HL-60/S4 (cell line): ENCODE results near the gene CD55.

Experiments
- in situ Hi-C: fragments of 300-500 bp; cut with MboI; formaldehyde crosslinking; loops from 2 replicates; pipeline ENCODE4 v1.14.3; 2022; ENCODE audit warnings: low sequenced_read_pairs

The CD55 gene

DNA sequence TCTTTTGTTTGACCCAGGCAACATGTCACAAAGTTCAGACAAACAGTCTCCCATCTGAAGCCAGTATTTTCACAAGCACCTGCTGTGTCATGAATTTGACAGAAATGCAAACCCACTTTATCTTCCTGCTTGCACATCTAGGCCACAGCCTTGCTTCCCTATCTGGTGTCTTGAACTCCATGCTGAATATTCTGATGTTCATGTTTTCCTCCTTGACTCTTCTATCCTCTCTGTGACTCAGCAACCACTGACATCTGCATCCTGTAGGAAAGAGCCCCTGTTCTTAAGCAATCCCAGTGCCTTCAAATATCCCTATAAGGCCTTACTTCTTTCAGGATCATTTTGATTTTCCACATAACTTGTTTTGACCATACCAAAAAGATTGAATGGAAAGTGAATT lies 6.5 kb downstream of the CD55 start:
- in situ Hi-C loops = no loop called here

DNA sequence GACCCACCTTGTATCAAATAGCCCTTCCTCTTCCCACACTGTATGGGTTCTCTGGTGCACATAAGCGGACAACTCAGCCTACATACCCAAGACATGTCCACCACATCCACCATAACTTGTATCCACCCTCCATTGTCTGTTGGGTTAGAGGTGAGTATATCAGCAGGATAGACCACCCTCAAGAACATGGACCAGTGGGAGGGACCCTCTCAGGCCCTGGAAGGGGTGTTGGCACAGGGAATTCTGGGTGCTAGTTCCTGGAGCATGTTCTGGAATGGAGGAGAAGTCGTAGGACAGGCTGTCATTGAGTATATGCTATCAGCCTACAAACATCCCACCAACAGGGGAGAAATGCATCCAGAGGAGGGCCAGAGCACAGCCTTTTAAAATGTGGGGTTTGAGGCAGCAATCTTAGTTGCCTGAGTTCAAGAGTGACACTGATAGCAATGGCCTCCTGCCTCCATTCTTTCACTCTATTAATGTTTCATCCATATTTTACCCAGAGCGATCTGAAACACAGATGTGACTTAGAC lies 7.5 kb downstream of the CD55 start:
- in situ Hi-C loops = no loop called here

DNA sequence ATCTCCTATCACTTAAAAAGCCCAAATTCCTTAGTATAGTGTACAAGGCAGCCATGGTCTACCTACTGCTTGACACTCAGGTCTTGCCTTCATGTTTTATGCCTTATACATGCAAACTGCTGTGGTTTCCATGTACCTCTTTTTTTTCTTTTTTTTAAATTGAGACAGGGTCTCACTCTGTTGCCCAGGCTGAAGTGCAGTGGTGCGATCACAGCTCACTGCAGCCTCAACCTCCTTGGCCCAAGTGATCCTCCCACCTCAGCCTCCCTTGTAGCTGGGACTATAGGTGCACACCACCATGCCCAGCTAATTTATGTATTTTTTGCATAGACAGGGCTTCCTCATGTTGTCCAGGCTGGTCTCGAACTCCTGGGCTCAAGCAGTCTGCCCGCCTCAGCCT lies 8.0 kb downstream of the CD55 start:
- in situ Hi-C loops = no loop called here

DNA sequence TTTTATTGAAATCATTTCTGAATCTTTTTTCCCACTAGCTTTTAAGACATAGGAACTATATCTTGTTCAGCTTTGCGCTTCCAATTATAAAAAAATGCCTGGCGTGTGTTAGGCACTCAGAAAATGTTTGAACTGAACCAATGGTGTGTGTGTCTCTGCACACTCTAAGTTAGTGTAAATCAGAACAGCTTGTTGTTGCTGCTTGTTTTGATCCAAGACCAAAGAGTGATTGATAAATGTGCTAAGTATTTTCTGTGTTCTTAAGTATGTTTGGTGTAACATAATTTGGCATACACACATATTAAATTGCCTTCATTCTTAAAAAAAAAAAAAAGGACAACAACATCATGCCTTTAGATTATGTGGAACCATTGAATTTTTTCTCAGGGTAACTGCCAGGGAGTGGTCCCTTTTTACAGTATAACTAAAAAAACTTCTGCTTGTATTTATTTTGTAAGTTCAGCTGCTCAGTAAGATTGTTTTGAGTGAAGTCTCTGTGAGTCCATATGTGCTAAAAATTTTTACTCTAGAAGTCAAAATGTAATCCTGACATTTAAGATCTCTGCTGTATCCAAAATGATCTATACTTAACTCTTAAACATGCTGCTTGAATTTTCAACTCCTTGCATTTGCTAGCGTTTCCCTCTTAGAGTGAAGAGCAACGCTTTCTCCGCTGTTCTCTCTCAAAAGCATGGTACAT lies 8.7 kb downstream of the CD55 start:
- in situ Hi-C loops = no loop called here

DNA sequence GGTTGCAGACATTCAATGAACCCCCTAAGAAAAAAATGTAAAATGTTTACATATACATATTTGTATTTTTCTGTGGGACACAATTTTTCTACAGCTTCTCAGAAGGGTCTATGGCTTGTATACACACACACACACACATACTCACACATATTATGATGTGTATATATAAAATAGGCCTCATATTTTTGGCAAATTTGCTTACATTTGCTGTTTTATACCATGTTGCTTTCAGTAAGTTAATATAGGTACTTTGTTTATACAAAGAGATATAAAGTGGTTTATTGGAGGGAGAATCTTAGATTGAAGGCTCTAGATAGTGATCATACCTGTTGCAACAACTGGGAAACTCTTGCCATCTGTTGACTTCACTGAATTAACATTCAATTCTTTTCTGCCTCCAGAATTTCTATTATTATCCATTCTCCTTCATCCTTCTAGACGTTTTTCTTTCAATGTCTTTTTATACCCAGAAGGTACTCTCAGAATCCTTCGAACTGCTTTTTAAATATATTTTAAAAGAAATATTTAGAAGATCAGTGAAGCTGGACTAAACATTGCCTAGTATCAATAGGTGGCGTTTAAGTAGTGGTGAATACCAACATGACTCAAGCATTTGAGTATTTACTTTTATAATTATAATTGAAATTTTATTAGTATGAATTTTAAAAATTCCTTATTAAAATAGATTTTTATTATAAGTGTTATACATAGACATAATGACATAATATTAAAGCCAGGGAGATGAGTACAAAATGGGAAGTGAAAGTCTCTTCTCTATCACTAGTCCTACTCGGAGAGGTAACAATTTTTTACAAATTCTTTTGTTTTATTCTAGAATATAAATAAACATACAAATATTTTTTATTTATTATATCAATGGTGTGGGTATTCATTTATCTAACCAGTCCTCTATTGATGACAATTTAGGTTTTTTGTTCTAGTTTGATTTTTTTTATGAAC lies 10.2 kb downstream of the CD55 start:
- in situ Hi-C loops = no loop called here

DNA sequence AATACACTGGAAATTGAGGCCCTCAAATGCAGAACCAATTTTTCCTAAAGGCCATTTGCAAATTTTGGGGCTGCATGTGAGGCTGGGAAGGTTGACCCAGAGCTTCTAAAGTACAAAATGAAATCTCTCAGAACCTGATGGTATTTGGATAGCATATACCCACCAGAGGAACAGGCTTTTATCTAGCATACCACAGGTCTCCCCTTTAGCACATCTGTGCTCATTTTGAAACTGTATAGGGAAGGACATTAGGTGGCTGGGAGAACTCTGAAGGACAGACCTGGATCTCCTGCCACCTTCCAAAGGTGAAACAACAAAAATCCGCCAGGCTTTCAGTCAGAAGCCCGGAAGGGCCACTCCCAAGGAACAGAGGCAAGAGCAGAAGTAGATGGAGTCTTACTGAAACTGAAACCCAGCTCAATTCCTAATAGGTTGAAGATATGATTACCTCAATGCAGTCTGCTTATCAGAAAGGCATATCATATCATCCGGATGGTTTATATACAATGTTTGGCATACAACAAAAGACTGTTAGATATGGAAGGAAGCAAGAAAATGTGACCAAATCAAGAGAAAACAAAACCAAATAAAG lies 11.6 kb downstream of the CD55 start:
- in situ Hi-C loops = no loop called here

DNA sequence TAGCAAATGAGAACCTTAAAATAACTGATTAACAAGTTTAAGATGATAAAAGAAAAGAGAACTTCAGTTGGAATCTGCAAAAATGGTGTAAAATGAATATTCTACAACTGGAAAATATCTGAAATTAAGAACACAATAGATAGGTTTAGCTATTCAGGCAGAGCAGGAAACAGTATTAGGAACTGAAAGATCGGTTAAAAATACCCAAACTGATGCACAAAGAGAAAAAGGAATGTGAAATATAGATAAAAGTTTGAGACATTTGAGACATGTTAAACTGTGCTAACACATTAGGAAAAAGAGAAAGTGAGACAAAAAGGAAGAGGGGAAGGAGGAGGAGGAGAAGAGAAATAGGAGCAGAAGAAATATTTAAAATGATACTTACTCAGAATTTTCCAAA lies 12.1 kb downstream of the CD55 start:
- in situ Hi-C loops = no loop called here

DNA sequence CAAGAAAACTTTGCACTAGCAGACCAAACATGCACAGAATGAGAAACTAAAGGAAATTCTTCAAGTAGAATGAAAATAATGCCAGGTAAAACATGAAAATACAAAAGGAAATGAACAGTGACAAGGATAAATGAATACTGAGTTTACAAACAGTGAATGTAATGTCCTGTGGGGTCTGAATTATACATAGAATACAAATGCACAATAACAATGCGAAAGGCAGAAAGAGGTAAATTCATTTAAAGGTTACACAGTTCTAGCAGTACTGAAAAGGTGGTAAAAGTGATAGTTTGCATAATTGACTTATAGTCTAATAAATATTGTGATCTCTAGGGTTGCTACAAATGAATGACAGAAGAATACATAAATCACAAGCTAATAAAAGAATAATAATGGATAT lies 12.9 kb downstream of the CD55 start:
- in situ Hi-C loops = no loop called here

DNA sequence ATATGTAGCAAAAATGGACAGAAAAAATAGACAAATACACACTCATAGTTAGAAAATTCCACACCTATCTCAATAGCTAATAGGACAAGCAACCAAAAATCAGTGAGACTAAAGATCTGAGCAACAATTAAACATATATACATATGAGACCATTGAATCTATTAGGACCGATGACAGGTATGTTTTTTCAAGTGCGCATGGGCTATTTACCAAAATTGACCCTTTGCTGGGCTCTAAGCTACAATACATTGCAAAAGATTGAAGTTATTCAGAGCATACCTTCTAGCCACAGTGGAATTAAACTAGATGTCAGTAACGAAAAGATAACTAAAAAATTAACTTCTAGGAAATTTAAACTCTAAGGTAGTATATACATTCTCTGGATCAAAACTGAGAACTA lies 13.7 kb downstream of the CD55 start:
- in situ Hi-C loops = no loop called here

DNA sequence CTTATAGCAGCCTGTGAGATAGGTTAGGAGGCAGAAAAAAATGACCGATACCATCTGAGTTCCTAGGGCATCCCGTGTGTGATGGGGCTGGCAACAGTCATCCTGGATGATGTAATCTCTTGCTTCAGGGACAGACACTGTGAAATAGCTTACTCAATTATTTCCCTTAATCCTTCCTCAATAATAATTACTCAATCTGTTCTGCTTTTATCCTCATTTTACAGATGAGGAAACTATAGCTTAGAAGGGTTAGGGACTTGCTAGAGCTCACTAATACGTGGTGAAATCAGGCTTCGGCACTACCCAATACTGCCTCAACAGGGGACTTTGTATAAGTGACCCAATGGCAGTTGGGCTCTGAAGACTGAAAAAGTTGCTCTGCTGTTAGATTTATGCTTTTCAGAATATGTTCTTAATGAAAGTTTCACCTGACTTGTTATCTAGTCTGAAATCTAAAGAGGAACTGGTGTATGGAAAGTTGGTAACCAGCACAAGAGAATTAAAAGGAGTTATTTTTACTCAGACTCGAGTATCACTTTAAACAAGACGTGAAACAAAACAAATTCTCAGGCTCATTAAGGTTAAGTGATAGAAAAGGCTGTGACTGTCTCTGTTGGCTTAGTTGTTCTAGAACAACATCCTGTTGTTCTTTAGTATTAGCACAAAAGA lies 14.4 kb downstream of the CD55 start:
- in situ Hi-C loops = no loop called here

DNA sequence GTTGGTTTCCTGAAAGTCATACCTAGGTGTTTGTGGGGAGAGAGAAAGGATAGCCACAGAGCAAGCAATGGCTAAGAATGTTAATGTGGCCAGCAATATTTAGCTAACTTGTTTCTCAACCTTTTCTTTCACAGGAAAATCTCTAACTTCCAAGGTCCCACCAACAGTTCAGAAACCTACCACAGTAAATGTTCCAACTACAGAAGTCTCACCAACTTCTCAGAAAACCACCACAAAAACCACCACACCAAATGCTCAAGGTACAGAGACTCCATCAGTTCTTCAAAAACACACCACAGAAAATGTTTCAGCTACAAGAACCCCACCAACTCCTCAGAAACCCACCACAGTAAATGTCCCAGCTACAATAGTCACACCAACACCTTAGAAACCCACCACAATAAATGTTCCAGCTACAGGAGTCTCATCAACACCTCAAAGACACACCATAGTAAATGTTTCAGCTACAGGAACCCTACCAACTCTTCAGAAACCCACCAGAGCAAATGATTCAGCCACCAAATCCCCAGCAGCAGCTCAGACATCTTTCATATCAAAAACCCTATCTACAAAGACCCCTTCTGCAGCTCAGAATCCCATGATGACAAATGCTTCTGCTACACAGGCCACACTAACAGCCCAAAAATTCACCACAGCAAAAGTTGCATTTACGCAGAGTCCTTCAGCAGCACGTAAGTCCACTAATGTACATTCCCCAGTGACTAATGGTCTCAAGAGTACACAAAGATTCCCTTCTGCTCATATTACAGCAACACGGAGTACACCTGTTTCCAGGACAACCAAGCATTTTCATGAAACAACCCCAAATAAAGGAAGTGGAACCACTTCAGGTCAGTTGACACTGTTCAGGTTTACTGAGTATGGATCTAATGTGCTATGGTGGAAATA lies 15.3 kb downstream of the CD55 start:
- in situ Hi-C loops = no loop called here

DNA sequence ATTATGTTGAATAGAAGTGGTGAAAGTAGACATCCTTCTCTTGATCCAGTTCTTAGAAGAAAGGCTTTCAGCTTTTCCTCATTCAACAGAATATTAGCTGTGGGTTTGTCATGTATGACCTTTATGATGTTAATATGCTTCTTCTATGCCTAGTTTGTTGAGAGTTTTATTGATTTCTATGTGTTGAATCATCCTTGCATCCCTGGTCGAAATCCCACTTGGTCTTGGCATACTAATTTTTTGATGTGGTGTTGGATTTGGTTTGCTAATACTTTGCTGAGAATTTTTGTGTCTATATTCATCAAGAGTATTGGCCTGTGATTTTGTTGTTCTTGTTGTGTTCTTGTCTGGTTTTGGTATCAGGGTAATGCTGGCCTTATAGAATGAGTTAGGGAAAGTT lies 20.9 kb downstream of the CD55 start:
- in situ Hi-C loops = no loop called here

DNA sequence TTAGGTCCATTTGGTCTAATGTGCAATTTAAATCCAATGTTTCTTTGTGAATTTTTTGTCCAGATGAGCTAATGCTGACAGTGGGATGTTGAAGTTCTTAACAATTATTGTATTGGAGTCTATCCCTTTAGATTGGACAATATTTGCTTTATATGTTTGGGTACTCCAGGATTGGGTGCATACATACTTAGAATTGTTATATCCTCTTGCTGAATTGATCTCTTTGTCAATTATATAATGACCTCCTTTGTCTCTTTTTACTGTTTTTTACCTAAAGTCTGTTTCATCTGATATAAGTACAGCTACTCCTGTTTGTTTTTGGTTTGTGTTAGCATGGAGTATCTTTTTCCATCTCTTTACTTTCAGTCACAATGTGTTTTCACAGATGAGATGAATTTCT lies 22.2 kb downstream of the CD55 start:
- in situ Hi-C loops = no loop called here

DNA sequence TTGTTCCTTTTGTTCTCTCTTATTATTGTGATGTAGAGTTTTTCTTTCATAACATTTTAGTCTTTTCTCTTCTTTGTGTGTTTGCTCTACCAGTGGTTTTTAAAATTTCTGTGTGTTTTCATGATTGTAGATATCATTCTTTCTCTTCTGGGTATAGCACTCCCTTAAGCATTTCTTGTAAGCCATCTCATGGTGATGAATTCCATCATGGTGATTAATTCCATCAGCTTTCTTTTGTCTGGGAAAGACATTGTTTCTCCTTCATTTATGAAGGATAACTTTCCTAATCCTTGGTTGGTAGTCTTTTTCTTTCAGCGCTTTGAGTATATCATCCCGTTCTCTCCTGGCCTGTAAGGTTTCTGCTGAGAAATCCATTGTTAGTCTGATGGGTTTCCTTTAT lies 22.7 kb downstream of the CD55 start:
- in situ Hi-C loops = no loop called here

DNA sequence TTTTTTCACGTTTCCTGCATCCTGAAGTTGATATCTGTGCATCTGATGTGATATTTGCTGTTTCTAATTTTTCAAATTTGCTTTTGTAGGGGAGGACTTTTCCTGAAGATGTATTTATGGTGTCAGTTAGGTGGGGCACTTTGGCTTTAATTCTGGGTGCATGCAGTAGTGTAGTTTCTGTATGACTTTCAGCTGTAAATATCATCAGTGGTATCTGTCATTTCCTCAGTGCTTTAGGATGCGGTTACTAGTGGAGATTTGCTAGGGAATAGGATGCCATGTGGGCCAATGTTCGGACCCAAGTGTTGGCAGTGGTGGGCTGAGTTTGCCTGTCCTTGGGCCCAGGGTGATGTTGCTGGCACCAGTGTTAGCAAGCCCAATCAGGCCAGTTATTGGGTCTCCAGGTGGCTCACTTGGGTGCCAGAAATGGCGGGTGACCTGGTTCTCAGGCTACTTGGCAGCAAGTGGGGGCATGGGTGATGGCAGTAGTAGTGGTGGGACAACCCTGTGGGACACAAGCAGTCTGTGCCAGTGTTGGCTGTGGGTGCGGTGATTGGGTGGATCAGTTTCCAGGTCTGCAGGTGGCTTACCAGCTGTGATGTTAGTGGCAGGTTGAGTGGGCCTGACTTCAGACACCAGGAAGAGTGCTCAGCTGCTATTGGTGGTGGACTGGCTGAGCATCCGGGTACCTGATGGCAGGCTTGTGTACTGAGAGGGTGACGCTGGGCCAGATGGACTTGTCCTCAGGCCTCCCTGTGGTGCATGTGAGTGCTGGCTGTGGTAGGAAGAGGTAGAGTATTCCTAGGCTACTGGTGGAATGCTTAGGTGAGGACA lies 24.4 kb downstream of the CD55 start:
- in situ Hi-C loops = no loop called here

DNA sequence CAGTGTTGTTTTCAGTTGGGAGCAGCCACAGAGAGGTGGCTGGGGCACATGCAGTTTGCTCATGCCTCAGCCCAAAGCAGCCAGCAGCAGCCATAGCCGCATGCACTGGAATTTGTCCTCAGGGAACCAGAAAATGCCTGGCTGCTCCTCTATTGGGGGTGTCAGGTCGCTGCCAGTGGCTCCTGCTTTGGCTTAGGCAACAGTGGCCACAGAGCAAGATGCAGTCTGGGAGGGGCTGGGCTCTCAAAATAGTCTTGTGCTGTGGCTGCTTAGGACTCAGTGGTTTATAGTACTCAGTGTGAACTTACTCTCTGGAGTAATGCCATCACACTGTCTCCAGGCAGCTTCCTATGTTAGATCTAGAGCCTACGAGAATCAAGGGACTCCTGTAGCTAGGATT lies 25.0 kb downstream of the CD55 start:
- in situ Hi-C loops = no loop called here

DNA sequence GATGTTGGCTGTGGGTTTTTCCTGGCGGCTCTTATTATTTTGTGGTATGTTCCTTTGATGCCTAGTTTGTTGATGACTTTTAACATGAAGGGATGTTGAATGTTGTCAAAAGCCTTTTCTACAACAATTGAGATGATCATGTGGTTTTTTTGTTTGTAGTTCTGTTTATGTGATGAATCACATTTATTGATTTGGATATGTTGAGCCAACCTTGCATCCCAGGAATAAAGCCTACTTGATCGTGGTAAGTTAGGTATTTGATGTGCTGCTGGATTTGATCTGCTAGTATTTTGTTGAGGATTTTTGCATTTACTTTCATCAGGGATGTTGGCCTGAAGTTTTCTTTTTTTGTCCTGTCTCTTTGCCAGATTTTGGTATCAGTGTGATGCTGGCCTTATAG lies 28.5 kb downstream of the CD55 start:
- in situ Hi-C loops = no loop called here

DNA sequence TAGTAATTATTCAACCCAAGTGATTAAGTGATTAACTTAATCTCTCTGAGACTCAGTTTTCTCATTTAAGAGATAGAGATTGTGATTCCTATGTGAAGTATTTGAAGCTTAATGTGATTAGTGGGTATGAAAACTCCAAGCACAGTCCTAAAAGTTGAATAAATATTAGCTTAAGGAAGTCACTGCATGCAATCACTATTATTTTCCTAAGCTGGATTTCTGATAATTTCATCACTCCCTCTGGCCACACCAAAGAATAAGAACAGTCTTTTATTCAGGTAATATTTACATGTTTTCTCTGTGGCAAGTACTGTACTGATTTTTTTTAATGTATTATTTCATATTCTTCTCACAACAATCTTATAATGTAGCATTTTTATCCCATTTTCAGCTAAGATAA lies 31.1 kb downstream of the CD55 start:
- in situ Hi-C loops = no loop called here

DNA sequence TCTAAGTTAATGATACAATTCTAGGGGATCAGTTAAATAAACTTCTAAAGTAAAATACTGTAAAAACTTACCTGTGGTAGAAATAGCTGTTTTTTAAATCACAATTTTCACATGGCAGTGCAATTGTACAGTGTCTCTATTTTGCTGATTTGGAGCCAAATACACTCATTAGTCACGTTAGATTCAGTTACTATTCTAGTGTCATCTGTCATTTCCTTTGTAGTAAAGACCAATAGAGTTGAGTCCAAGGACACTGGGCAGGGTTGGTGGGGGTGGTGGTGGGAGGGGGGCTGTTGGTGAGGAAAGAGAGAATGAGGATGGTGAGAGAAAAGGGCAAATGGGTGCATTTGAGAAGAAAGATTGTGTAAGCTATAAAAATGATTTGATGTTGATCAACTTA lies 33.6 kb downstream of the CD55 start:
- in situ Hi-C loops = no loop called here
